ENCODE results near the gene TMIGD2.

TMIGD2 gene

GRCh38 chr19:4305659-4306058, 3.5 kb upstream of the TMIGD2 start:
- Histone ChIP-seq H3K9me3 (ENCODE audit: control insufficient read depth, low read length) (no peaks in the 10 kb centered on the region), H3K27ac (ENCODE audit: low read depth, low read length, severe bottlenecking) (no peak overlapping the region), H3K4me3 (ENCODE audit: extremely low read depth, insufficient read depth, low read length, poor library complexity, severe bottlenecking) (peak overlapping the region; percentile 44), H3K4me1 (ENCODE audit: control insufficient read depth, insufficient read depth, low read length, poor library complexity, severe bottlenecking) (no peaks in the 10 kb centered on the region), H3K36me3 (ENCODE audit: control insufficient read depth, insufficient read depth, low read length) (peaks cover 29% of the 10 kb centered on the region)
- WGBS, 2 experiments (ENCODE audit: insufficient coverage in 2 of 2): 94 to 95% methylated on average over 15 to 16 of the region's 16 CpGs

GRCh38 chr19:4305257-4305612, 3.0 kb upstream of the TMIGD2 start:
- H3K4me1 ChIP-seq (ENCODE audit: control insufficient read depth, insufficient read depth, low read length, poor library complexity, severe bottlenecking): no peaks in the 10 kb centered on the region
- H3K27ac ChIP-seq (ENCODE audit: low read depth, low read length, severe bottlenecking): no peak overlapping the region
- H3K36me3 ChIP-seq (ENCODE audit: control insufficient read depth, insufficient read depth, low read length): peaks cover 24% of the 10 kb centered on the region
- no peaks in the 10 kb centered on the region for H3K9me3 ChIP-seq (ENCODE audit: control insufficient read depth, low read length)
- WGBS, 2 experiments (ENCODE audit: insufficient coverage in 2 of 2): 90 to 98% methylated on average over 6 of the region's 7 CpGs
- H3K4me3 ChIP-seq (ENCODE audit: extremely low read depth, insufficient read depth, low read length, poor library complexity, severe bottlenecking): peak overlapping the region; percentile 44

GRCh38 chr19:4304538-4305256, 2.5 kb upstream of the TMIGD2 start, which contains the start of gene FSD1:
Gene FSD1 (plus strand): TSS chr19:4304598. CDS start chr19:4304747, 149 bp downstream.
- H3K36me3 ChIP-seq (ENCODE audit: control insufficient read depth, insufficient read depth, low read length): peaks cover 20% of the 10 kb centered on the region
- WGBS, 2 experiments (ENCODE audit: insufficient coverage in 2 of 2): 3% methylated on average over 23 of the region's 63 CpGs; no CpG with 5 or more reads in 1 of the 2 experiments
- no peaks in the 10 kb centered on the region for H3K9me3 ChIP-seq (ENCODE audit: control insufficient read depth, low read length)
- H3K4me3 ChIP-seq (ENCODE audit: extremely low read depth, insufficient read depth, low read length, poor library complexity, severe bottlenecking): peak within 1 kb of the TSS; percentile 44
- H3K27ac ChIP-seq (ENCODE audit: low read depth, low read length, severe bottlenecking): no peak within 1 kb of the TSS
- H3K4me1 ChIP-seq (ENCODE audit: control insufficient read depth, insufficient read depth, low read length, poor library complexity, severe bottlenecking): no peaks in the 10 kb centered on the region

- Histone ChIP-seq H3K4me1 (ENCODE audit: control insufficient read depth, insufficient read depth, low read length, poor library complexity, severe bottlenecking) (no peaks in the 10 kb centered on the region), H3K36me3 (ENCODE audit: control insufficient read depth, insufficient read depth, low read length) (peaks cover 14% of the 10 kb centered on the region), H3K4me3 (ENCODE audit: extremely low read depth, insufficient read depth, low read length, poor library complexity, severe bottlenecking) (peak overlapping the region; percentile 44), H3K27ac (ENCODE audit: low read depth, low read length, severe bottlenecking) (no peak overlapping the region), H3K9me3 (ENCODE audit: control insufficient read depth, low read length) (no peaks in the 10 kb centered on the region)
- 75 to 87% methylated on average over 12 to 13 of the region's 18 CpGs for WGBS, 2 experiments (ENCODE audit: insufficient coverage in 2 of 2)
Measured at GRCh38 chr19:4303819-4304537, 1.8 kb upstream of the TMIGD2 start.

- Histone ChIP-seq H3K4me1 (ENCODE audit: control insufficient read depth, insufficient read depth, low read length, poor library complexity, severe bottlenecking) (no peaks in the 10 kb centered on the region), H3K36me3 (ENCODE audit: control insufficient read depth, insufficient read depth, low read length) (peaks cover 1% of the 10 kb centered on the region), H3K27ac (ENCODE audit: low read depth, low read length, severe bottlenecking) (no peak overlapping the region), H3K4me3 (ENCODE audit: extremely low read depth, insufficient read depth, low read length, poor library complexity, severe bottlenecking) (no peak overlapping the region), H3K9me3 (ENCODE audit: control insufficient read depth, low read length) (no peaks in the 10 kb centered on the region)
- 58 to 63% methylated on average over 5 to 9 of the region's 13 CpGs for whole genome bisulfite sequencing, 2 experiments (ENCODE audit: insufficient coverage in 2 of 2)
Measured at GRCh38 chr19:4301590-4302242, 473 bp downstream of the TMIGD2 start.

GRCh38 chr19:4300589-4300988, 1.6 kb downstream of the TMIGD2 start:
- H3K4me1 ChIP-seq (ENCODE audit: control insufficient read depth, insufficient read depth, low read length, poor library complexity, severe bottlenecking): no peaks in the 10 kb centered on the region
- 81 to 95% methylated on average over 3 of the region's 3 CpGs for WGBS, 2 experiments (ENCODE audit: insufficient coverage in 2 of 2)
- no peaks in the 10 kb centered on the region for H3K9me3 ChIP-seq (ENCODE audit: control insufficient read depth, low read length)
- no peaks in the 10 kb centered on the region for H3K36me3 ChIP-seq (ENCODE audit: control insufficient read depth, insufficient read depth, low read length)
- H3K4me3 ChIP-seq (ENCODE audit: extremely low read depth, insufficient read depth, low read length, poor library complexity, severe bottlenecking): no peak overlapping the region
- H3K27ac ChIP-seq (ENCODE audit: low read depth, low read length, severe bottlenecking): no peak overlapping the region

- H3K4me3 ChIP-seq (ENCODE audit: extremely low read depth, insufficient read depth, low read length, poor library complexity, severe bottlenecking): no peak overlapping the region
- H3K27ac ChIP-seq (ENCODE audit: low read depth, low read length, severe bottlenecking): no peak overlapping the region
- H3K4me1 ChIP-seq (ENCODE audit: control insufficient read depth, insufficient read depth, low read length, poor library complexity, severe bottlenecking): no peaks in the 10 kb centered on the region
- no peaks in the 10 kb centered on the region for H3K36me3 ChIP-seq (ENCODE audit: control insufficient read depth, insufficient read depth, low read length)
- WGBS, 2 experiments (ENCODE audit: insufficient coverage in 2 of 2): 92 to 95% methylated on average over 5 to 7 of the region's 8 CpGs
- no peaks in the 10 kb centered on the region for H3K9me3 ChIP-seq (ENCODE audit: control insufficient read depth, low read length)
Measured at GRCh38 chr19:4298810-4299550, 3.2 kb downstream of the TMIGD2 start.

GRCh38 chr19:4297901-4298809, 4.0 kb downstream of the TMIGD2 start:
- H3K9me3 ChIP-seq (ENCODE audit: control insufficient read depth, low read length): no peaks in the 10 kb centered on the region
- no peaks in the 10 kb centered on the region for H3K4me1 ChIP-seq (ENCODE audit: control insufficient read depth, insufficient read depth, low read length, poor library complexity, severe bottlenecking)
- no peaks in the 10 kb centered on the region for H3K36me3 ChIP-seq (ENCODE audit: control insufficient read depth, insufficient read depth, low read length)
- H3K4me3 ChIP-seq (ENCODE audit: extremely low read depth, insufficient read depth, low read length, poor library complexity, severe bottlenecking): no peak overlapping the region
- H3K27ac ChIP-seq (ENCODE audit: low read depth, low read length, severe bottlenecking): no peak overlapping the region
- WGBS, 2 experiments (ENCODE audit: insufficient coverage in 2 of 2): 81 to 87% methylated on average over 16 to 19 of the region's 27 CpGs

- Histone ChIP-seq H3K9me3 (ENCODE audit: control insufficient read depth, low read length) (no peaks in the 10 kb centered on the region), H3K4me1 (ENCODE audit: control insufficient read depth, insufficient read depth, low read length, poor library complexity, severe bottlenecking) (no peaks in the 10 kb centered on the region), H3K4me3 (ENCODE audit: extremely low read depth, insufficient read depth, low read length, poor library complexity, severe bottlenecking) (no peak overlapping the region), H3K36me3 (ENCODE audit: control insufficient read depth, insufficient read depth, low read length) (no peaks in the 10 kb centered on the region), H3K27ac (ENCODE audit: low read depth, low read length, severe bottlenecking) (no peak overlapping the region)
- WGBS, 2 experiments (ENCODE audit: insufficient coverage in 2 of 2): 76 to 83% methylated on average over 8 of the region's 14 CpGs
Measured at GRCh38 chr19:4295972-4296771, 6.0 kb downstream of the TMIGD2 start.
